CD4-positive, alpha-beta T cell treated with Interleukin-15 for 4 hours (primary cell): ENCODE results near the gene ITSN1.

Experiments
- DNase-seq: peaks from one replicate; pipeline ENCODE4 v3.0.0-alpha.2; 2020; ENCODE audit warnings: low spot score

The ITSN1 gene

GRCh38 chr21:33813832-33814365 is 171.6 kb downstream of the ITSN1 start:
- no peak for DNase-seq

- DNase-seq, result no peak
Observed at GRCh38 chr21:33815143-33815707, 172.9 kb downstream of the ITSN1 start.

GRCh38 chr21:33816174-33816573 is 173.9 kb downstream of the ITSN1 start:
- no peak for DNase-seq

GRCh38 chr21:33817138-33817537 is 174.8 kb downstream of the ITSN1 start:
- DNase-seq, result no peak

GRCh38 chr21:33817663-33818451 is 175.6 kb downstream of the ITSN1 start:
- no peak for DNase-seq

- DNase-seq, result no peak
Observed at GRCh38 chr21:33820230-33820770, 178.0 kb downstream of the ITSN1 start.

GRCh38 chr21:33820798-33821197 is 178.5 kb downstream of the ITSN1 start:
- DNase-seq, result no peak

GRCh38 chr21:33821503-33822322 is 179.4 kb downstream of the ITSN1 start:
- no peak for DNase-seq

GRCh38 chr21:33824156-33824941 is 182.0 kb downstream of the ITSN1 start:
- no peak for DNase-seq

- no peak for DNase-seq
Observed at GRCh38 chr21:33825419-33825818, 183.1 kb downstream of the ITSN1 start.

GRCh38 chr21:33825915-33826314 is 183.6 kb downstream of the ITSN1 start:
- no peak for DNase-seq

- DNase-seq, result no peak
Observed at GRCh38 chr21:33828083-33828482, 185.8 kb downstream of the ITSN1 start.

- DNase-seq, result no peak
Observed at GRCh38 chr21:33828577-33828976, 186.3 kb downstream of the ITSN1 start.

- no peak for DNase-seq
Observed at GRCh38 chr21:33829844-33830243, 187.5 kb downstream of the ITSN1 start.

GRCh38 chr21:33831962-33832659 is 189.8 kb downstream of the ITSN1 start:
- no peak for DNase-seq

GRCh38 chr21:33834801-33835500 is 192.7 kb downstream of the ITSN1 start:
- DNase-seq, result no peak

- DNase-seq, result no peak
Observed at GRCh38 chr21:33835920-33836319, 193.6 kb downstream of the ITSN1 start.

- DNase-seq, result no peak
Observed at GRCh38 chr21:33836408-33836807, 194.1 kb downstream of the ITSN1 start.

- no peak for DNase-seq
Observed at GRCh38 chr21:33839167-33839716, 196.9 kb downstream of the ITSN1 start.

- DNase-seq, result no peak
Observed at GRCh38 chr21:33839806-33840205, 197.5 kb downstream of the ITSN1 start.
